NCI-H446 treated with DMSO at 0.1 percent for 48 hours (cell line): ENCODE results near the gene SP140.
"Not testable (repeated sequence)": the region's sequence is repeated elsewhere in the genome, so short reads cannot be mapped to it uniquely, and the experiment has no call there.

Source experiments
- DNase-seq: peaks from one replicate; lab custom pipeline; 2025; lab: John Stamatoyannopoulos, UW

SP140 gene

GRCh38 chr2:230289311-230289710, 63.8 kb downstream of the SP140 start:
- DNase-seq, result not testable (repeated sequence)

- DNase-seq, result no peak
These were observed 69.7 kb downstream of the SP140 start for GRCh38 chr2:230295192-230295591.

- DNase-seq, result no peak
These were observed 71.4 kb downstream of the SP140 start for GRCh38 chr2:230296917-230297316.

GRCh38 chr2:230299618-230300017, 74.1 kb downstream of the SP140 start:
- no peak for DNase-seq

- DNase-seq, result no peak
These were observed 80.1 kb downstream of the SP140 start for GRCh38 chr2:230305416-230306275.

GRCh38 chr2:230306474-230306873, 80.9 kb downstream of the SP140 start:
- no peak for DNase-seq

GRCh38 chr2:230307485-230307884, 81.9 kb downstream of the SP140 start:
- DNase-seq, result no peak

GRCh38 chr2:230308402-230309000, 83.0 kb downstream of the SP140 start:
- DNase-seq, result no peak

- not testable (repeated sequence) for DNase-seq
These were observed 85.3 kb downstream of the SP140 start for GRCh38 chr2:230310792-230311191.

- not testable (repeated sequence) for DNase-seq
These were observed 86.1 kb downstream of the SP140 start for GRCh38 chr2:230311634-230312033.

GRCh38 chr2:230312638-230313037, 87.1 kb downstream of the SP140 start:
- no peak for DNase-seq

- DNase-seq, result no peak
These were observed 91.8 kb downstream of the SP140 start for GRCh38 chr2:230317366-230317765.

GRCh38 chr2:230318190-230319121, 92.9 kb downstream of the SP140 start:
- no peak for DNase-seq

- no peak for DNase-seq
These were observed 93.8 kb downstream of the SP140 start for GRCh38 chr2:230319211-230319862.

- no peak for DNase-seq
These were observed 95.5 kb downstream of the SP140 start for GRCh38 chr2:230321031-230321430.

- DNase-seq, result no peak
These were observed 97.2 kb downstream of the SP140 start for GRCh38 chr2:230322561-230323384.

- DNase-seq, result no peak
These were observed 98.0 kb downstream of the SP140 start for GRCh38 chr2:230323385-230324106.

GRCh38 chr2:230324503-230324902, 99.0 kb downstream of the SP140 start:
- no peak for DNase-seq

GRCh38 chr2:230325316-230326243, 100.0 kb downstream of the SP140 start:
- DNase-seq, result no peak
